GM19035 (cell line): ENCODE data around the gene GOLGA5.
"Not testable (repeated sequence)": the region's sequence is repeated elsewhere in the genome, so short reads cannot be mapped to it uniquely, and the experiment has no call there.

Experiments
- ATAC-seq: cut with Tn5 transposase; IDR thresholded peaks from one replicate; pipeline ENCODE4 v1.9.1; 2021; ENCODE audit not compliant: unreplicated experiment

The GOLGA5 gene

GRCh38 chr14:92793709-92794546, at the start of gene GOLGA5:
Gene GOLGA5, plus strand, starts transcription at chr14:92794305. Its CDS starts 3,133 bp downstream, at chr14:92797438.
- peak; percentile 96 for ATAC-seq

DNA sequence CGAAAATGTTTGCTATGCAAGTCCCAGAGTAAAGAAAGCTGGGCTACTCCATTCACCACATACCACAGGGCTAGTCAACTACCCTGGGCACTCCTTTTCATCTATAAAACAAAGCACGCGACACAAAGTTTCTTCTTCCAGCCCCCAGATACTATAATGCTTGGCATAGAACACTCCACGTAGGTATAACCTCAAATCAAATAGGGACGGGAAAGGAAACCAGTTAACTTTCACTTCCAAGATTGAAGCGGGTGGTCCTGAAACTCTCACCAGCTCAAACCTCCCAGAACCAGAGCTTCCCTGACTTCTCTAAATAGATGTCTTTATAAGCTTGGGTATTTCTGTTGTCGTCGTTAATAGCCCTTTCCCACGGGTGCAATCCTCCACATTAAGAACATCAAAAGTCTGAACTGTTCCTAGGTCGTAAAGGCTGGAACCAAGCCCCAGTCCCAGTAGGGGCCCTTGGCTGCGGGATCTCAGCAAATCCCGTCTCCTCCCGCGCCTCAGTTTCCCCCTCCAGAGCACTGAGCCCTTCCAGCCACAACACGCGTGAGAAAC, 46.3 kb upstream of the GOLGA5 start:
- ATAC-seq: no peak

- peak; percentile 79 for ATAC-seq
These were observed 45.7 kb upstream of the GOLGA5 start, which contains the start of gene LGMN for GRCh38 chr14:92748259-92749016. Gene LGMN, minus strand, starts transcription at chr14:92748627. Its CDS starts 15,841 bp downstream, at chr14:92732786.

DNA sequence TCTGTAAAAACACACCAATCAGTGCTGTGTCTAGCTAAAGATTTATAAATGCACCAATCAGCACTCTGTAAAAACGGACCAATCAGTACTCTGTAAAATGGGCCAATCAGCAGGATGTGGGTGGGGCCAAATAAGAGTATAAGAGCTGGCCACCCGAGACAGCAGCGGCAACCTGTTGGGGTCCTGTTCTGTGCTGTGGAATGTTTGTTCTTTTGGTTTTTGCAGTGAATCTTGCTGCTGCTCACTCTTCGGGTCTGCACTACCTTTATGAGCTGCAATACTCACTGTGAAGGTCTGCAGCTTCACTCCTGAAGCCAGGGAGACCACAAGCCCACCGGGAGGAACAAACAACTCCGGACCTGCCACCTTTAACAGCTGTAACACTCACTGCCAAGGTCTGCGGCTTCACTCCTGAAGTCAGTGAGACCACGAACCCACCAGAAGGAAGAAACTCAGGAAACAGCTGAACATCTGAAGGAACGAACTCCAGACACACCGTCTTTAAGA, 43.8 kb upstream of the GOLGA5 start:
- ATAC-seq: not testable (repeated sequence)

DNA sequence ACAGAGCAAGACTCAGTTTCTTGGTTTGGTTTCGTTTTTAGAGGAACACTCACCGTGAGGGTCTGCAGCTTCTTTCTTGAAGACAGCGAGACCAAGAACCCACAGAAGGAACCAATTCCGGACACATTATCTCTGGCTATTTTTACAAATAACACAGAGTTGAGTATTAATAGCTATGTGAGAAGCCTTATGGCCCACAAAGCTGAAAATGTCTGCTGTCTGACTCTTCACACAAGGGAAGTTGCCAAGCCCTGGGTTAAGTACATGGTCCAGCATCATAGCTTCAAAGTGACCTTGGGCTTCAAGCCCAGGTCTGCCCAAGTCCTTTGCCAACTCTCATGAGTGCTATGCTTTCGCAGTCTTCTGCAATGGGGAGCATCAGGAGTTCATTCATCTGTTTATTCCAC, 43.1 kb upstream of the GOLGA5 start:
- no peak for ATAC-seq

GRCh38 chr14:92751819-92752218, 42.3 kb upstream of the GOLGA5 start:
- no peak for ATAC-seq

GRCh38 chr14:92753250-92753649, 40.9 kb upstream of the GOLGA5 start:
- ATAC-seq: no peak

DNA sequence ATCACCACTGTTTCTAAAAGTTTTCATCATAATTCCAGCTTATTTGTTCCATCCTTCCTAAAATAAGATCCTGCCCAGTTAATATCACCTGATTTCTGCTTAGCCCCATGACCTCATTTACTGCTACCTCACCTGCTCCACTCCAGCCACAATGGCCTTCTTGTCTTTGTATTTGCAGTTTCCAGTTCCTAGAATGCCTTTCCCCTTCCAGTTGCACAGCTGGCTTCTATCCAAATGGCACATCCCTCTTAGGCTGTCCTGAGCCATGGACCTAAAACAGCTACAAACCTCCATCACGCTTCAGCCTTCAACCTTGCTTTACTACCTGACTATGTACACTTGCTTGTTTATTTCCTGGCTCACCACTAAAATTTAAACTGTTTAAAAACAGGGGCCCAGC, 39.1 kb upstream of the GOLGA5 start:
- ATAC-seq: no peak

GRCh38 chr14:92755495-92755894, 38.6 kb upstream of the GOLGA5 start:
- no peak for ATAC-seq

DNA sequence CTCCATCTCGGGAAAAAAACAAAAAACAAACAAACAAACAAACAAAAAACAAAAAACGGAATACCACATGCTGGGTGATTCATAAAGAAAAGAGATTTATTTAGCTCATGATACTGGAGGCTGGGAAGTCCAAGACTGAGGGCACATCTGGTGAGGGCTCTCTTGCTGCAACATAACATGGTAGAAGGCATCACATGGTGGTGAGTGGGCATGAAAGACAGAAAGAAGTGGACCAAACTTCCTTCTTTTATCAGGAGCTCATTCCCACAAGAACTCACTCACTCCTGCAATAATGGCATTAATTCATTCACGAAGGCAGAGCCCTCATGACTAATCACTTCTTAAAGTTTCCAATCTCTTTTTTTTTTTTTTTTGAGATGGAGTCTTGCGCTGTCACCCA, 37.7 kb upstream of the GOLGA5 start:
- no peak for ATAC-seq

GRCh38 chr14:92759300-92759678, 34.8 kb upstream of the GOLGA5 start:
- ATAC-seq: no peak

GRCh38 chr14:92759679-92760523, 34.2 kb upstream of the GOLGA5 start:
- peak; percentile 35 for ATAC-seq

DNA sequence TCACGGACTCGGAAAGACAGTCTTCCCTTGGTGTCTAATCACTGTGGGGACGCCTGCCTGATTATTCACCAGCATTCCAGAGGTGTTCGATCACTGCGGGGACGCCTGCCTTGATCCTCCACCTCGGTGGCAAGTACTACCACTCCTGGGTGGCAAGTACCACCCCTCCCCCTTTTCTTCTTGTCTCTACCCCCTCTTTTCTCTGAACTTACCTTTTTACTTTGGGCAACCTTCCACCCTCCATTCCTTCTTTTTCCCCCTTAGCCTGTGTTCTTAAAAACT, 33.6 kb upstream of the GOLGA5 start:
- no peak for ATAC-seq

- ATAC-seq: not testable (repeated sequence)
These were observed 30.2 kb upstream of the GOLGA5 start for GRCh38 chr14:92763666-92764631.

- peak; percentile 93 for ATAC-seq
These were observed 25.9 kb upstream of the GOLGA5 start for GRCh38 chr14:92768236-92768635.

- peak; percentile 18 for ATAC-seq
These were observed 25.3 kb upstream of the GOLGA5 start for GRCh38 chr14:92768795-92769194.

- ATAC-seq: no peak
These were observed 23.6 kb upstream of the GOLGA5 start for GRCh38 chr14:92770484-92770883.

DNA sequence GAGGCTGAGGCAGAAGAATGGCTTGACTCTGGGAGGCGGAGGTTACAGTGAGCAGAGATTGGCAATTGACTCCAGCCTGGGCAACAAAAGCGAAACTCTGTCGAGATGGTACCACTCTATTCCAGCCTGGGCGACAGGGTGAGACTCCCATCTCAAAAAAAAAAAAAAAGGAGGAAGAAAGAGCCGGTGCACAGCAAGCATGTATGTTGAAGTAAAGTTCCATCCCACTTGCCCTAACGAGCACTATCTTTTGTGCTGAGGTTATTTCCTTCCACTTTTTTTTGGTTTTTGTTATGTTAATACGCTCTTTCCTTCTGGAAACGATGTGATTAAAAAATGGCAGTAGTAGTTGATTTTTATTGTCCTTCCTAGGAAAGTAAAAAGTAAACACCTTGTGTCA, 19.5 kb upstream of the GOLGA5 start:
- ATAC-seq: no peak

DNA sequence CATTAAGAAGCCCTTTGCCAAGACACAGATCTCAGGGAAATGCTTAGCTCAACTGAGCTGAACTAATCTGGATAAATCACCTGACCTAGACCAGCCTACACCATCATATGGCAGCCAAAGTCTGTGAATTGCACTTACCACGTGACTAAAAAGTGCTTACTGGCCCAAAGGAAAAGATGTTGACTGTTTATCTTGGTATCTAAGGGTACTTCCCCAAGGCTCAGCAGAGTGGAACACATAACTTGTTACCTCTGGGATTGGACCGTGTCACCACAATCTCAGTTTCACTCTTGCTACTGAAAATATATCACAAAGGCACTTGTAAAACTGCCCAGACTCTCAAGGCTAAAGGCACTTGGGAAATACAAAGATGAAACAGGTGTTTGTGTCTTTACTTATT, 18.8 kb upstream of the GOLGA5 start:
- peak; percentile 85 for ATAC-seq
